Suprapubic skin (tissue), 4 donors: ENCODE results near the gene HUS1.

Experiments
- EP300 ChIP-seq: sonication (generic); formaldehyde crosslinking; IDR thresholded peaks from one replicate; pipeline ENCODE4 v1.6.1; 2017; ENCODE audit warnings: antibody characterized with exemption
- POLR2A ChIP-seq, 2 donors: fragments of 450-650 bp; IDR thresholded peaks; one replicate each; pipeline ENCODE4 v1.6.1; 2017; ENCODE audit warnings: antibody characterized with exemption in 2 of 2, mild to moderate bottlenecking in 2 of 2, moderate library complexity in 2 of 2
- POLR2AphosphoS5 ChIP-seq, 3 donors: sonication (generic); formaldehyde crosslinking; IDR thresholded peaks; one replicate each; pipeline ENCODE4 v1.6.1; 2017; ENCODE audit warnings: antibody characterized with exemption in 3 of 3
- TF ChIP-seq, protein P1 (sequence below), 2 donors: fragments of 200-600 bp in 1 of 2; fragments of 450-650 bp in 1 of 2; sonication (generic) in 1 of 2; IDR thresholded peaks; one replicate each; pipeline ENCODE4 v1.5.1; 2016 to 2019; ENCODE audit warnings: antibody characterized with exemption in 2 of 2, mild to moderate bottlenecking in 1 of 2, moderate library complexity in 1 of 2

DNA sequence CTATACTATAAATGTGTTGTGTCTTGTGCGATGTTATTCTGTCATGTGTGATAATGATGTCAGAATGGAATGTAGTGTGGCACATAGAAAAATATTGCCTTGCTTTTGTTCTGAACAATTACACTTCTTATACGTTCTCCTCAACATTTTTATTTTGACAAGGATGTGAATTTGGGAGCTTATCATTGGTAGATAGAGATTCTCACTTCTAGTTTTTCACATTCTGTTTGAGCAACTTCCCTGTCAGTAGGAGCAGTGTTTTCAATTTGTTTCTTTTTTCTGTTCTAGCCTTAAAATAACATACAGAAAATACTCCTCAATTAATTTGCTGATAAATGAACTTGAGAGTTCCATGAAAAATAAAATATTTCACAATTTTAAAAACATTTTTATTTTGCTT, 31.9 kb upstream of the HUS1 start:
- no peak for TF ChIP-seq POLR2AphosphoS5 (IDR thresholded peaks at IDR 0.05)
- TF ChIP-seq, protein P1, sequence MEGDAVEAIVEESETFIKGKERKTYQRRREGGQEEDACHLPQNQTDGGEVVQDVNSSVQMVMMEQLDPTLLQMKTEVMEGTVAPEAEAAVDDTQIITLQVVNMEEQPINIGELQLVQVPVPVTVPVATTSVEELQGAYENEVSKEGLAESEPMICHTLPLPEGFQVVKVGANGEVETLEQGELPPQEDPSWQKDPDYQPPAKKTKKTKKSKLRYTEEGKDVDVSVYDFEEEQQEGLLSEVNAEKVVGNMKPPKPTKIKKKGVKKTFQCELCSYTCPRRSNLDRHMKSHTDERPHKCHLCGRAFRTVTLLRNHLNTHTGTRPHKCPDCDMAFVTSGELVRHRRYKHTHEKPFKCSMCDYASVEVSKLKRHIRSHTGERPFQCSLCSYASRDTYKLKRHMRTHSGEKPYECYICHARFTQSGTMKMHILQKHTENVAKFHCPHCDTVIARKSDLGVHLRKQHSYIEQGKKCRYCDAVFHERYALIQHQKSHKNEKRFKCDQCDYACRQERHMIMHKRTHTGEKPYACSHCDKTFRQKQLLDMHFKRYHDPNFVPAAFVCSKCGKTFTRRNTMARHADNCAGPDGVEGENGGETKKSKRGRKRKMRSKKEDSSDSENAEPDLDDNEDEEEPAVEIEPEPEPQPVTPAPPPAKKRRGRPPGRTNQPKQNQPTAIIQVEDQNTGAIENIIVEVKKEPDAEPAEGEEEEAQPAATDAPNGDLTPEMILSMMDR (IDR thresholded peaks at IDR 0.05), result no peak
- no peak for TF ChIP-seq POLR2A (IDR thresholded peaks at IDR 0.05)
- no peak for TF ChIP-seq EP300
